Fibroblast of villous mesenchyme (primary cell): ENCODE results near the gene ATP8A2. TPM values are rescaled to one million over a fixed set of nuclear protein-coding genes. Genes with fewer than 3 reads are reported as not detected.

ENCODE experiments used
- DNase-seq: peaks from one replicate; pipeline ENCODE4 v3.0.0-alpha.2; 2010; ENCODE audit warnings: low read depth
- H3K4me3 ChIP-seq: 2 replicates; pipeline ENCODE4 v1.5.1; 2011; ENCODE audit warnings: low read depth, mild to moderate bottlenecking, low read length
- CTCF ChIP-seq: IDR thresholded peaks from 2 replicates; pipeline ENCODE4 v1.5.1; 2012; ENCODE audit warnings: low read depth, mild to moderate bottlenecking, low read length; ENCODE audit not compliant: insufficient read depth
- total RNA-seq: library from RNA; depleted of rRNA; stranded (reverse); fragments of >200 nt; gene quantifications from 2 replicates; pipeline ENCODE4 v1.2.3, GENCODE V29; 2012

ATP8A2 gene
- total RNA-seq, 1 donor, result under 0.01 TPM

GRCh38 chr13:25908366-25908765, 536.6 kb downstream of the ATP8A2 start:
- DNase-seq, result no peak
- H3K4me3 ChIP-seq, result no peak overlapping the region
- no peak for TF ChIP-seq CTCF

GRCh38 chr13:25910243-25910642, 538.5 kb downstream of the ATP8A2 start:
- no peak for TF ChIP-seq CTCF
- no peak overlapping the region for H3K4me3 ChIP-seq
- DNase-seq, result no peak

- TF ChIP-seq CTCF, result no peak
- no peak overlapping the region for H3K4me3 ChIP-seq
- no peak for DNase-seq
These were observed 539.2 kb downstream of the ATP8A2 start for GRCh38 chr13:25910991-25911419.

- H3K4me3 ChIP-seq, result no peak overlapping the region
- no peak for TF ChIP-seq CTCF
- DNase-seq, result no peak
These were observed 541.2 kb downstream of the ATP8A2 start for GRCh38 chr13:25912961-25913360.

GRCh38 chr13:25915840-25916518, 544.2 kb downstream of the ATP8A2 start:
- no peak for TF ChIP-seq CTCF
- H3K4me3 ChIP-seq, result no peak overlapping the region
- DNase-seq, result no peak

- no peak for DNase-seq
- H3K4me3 ChIP-seq, result no peak overlapping the region
- TF ChIP-seq CTCF, result no peak
These were observed 548.5 kb downstream of the ATP8A2 start for GRCh38 chr13:25920277-25920676.

GRCh38 chr13:25920931-25921330, 549.2 kb downstream of the ATP8A2 start:
- no peak for TF ChIP-seq CTCF
- DNase-seq, result no peak
- no peak overlapping the region for H3K4me3 ChIP-seq
